Prostate gland (tissue), 2 donors: ENCODE data around the gene AFF2. TPM values are rescaled to one million over a fixed set of nuclear protein-coding genes. Genes with fewer than 3 reads are reported as not detected.

Source experiments
- DNase-seq: peaks from one replicate; pipeline ENCODE4 v3.0.0-alpha.2; 2019; ENCODE audit warnings: low spot score
- H3K27ac ChIP-seq, 2 donors: fragments of 200-600 bp; sonication (generic); 2 replicates each; pipeline ENCODE4 v1.5.1; 2017 to 2019
- H3K27me3 ChIP-seq: fragments of 200-600 bp; sonication (generic); replicated peaks from 2 replicates; pipeline ENCODE4 v1.5.1; 2019; ENCODE audit not compliant: insufficient read depth
- H3K36me3 ChIP-seq, 2 donors: fragments of 200-600 bp; sonication (generic); 1 replicate in 1 of 2; 2 replicates in 1 of 2; pipeline versions ENCODE4 v1.5.1 to v1.8.1; 2017 to 2019
- H3K4me1 ChIP-seq: fragments of 200-600 bp; sonication (generic); replicated peaks from 2 replicates; pipeline ENCODE4 v1.5.1; 2019
- H3K4me3 ChIP-seq, 2 donors: fragments of 200-600 bp; sonication (generic); 2 replicates each; pipeline ENCODE4 v1.5.1; 2017 to 2019
- H3K9me3 ChIP-seq: fragments of 200-600 bp; sonication (generic); 2 replicates; pipeline ENCODE4 v1.5.1; 2017
- POLR2A ChIP-seq: fragments of 450-650 bp; IDR thresholded peaks from one replicate; pipeline ENCODE4 v1.6.1; 2016; ENCODE audit warnings: antibody characterized with exemption, mild to moderate bottlenecking
- POLR2AphosphoS5 ChIP-seq: sonication (generic); formaldehyde crosslinking; IDR thresholded peaks from one replicate; pipeline ENCODE4 v1.6.1; 2017; ENCODE audit warnings: antibody characterized with exemption
- WGBS: methylation state at CpG from one replicate; pipeline ENCODE4 v1.1.5; 2018; 5-methylcytosine and 5-hydroxymethylcytosine counted together
- intact Hi-C: fragments of 100-400 bp; cut with DNase I; formaldehyde crosslinking; loops from one replicate; pipeline ENCODE4 v1.14.2; 2022
- total RNA-seq, 2 donors: library from RNA; depleted of rRNA; stranded (reverse); fragments of >200 nt; gene quantifications; one replicate each; pipeline ENCODE4 v1.1.0, GENCODE V29; 2016
- TF ChIP-seq, protein P1 (sequence below), 4 experiments: fragments of 200-600 bp in 2 of 4; fragments of 450-650 bp in 2 of 4; sonication (generic) in 2 of 4; IDR thresholded peaks; 1 replicate in 3 of 4; 2 replicates in 1 of 4; pipeline ENCODE4 v1.5.1; 2016 to 2019; ENCODE audit warnings: antibody characterized with exemption in 4 of 4, mild to moderate bottlenecking in 2 of 4, moderate library complexity in 2 of 4

AFF2 gene
- total RNA-seq, 2 donors from 2014 or later: 0.27 to 22.2 TPM

DNA sequence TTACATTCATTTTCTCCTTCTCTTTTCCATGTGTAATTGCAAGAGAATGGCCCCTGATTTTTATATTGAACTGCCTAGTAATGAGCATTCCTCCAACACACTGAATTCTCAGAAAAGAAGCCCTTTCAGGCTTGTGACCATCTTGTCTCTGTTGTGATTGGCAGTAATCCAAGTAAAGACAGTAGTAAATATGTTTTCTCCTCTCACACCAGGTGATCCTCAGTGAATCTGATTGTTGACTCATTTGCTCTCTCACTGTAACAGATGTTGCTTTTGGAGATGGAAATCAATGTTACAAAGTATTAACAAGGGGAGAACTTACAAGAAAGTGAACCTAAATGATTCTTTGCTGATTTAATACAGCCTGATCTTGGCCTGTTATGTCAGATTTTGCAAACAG lies 271.0 kb downstream of the AFF2 start:
- Histone ChIP-seq H3K9me3 (no peaks in the 10 kb centered on the region), H3K27ac (no peak overlapping the region), H3K4me1 (no peaks in the 10 kb centered on the region), H3K4me3 (no peak overlapping the region), H3K36me3 (no peaks in the 10 kb centered on the region), H3K27me3 (no peaks in the 10 kb centered on the region)
- TF ChIP-seq, protein P1, sequence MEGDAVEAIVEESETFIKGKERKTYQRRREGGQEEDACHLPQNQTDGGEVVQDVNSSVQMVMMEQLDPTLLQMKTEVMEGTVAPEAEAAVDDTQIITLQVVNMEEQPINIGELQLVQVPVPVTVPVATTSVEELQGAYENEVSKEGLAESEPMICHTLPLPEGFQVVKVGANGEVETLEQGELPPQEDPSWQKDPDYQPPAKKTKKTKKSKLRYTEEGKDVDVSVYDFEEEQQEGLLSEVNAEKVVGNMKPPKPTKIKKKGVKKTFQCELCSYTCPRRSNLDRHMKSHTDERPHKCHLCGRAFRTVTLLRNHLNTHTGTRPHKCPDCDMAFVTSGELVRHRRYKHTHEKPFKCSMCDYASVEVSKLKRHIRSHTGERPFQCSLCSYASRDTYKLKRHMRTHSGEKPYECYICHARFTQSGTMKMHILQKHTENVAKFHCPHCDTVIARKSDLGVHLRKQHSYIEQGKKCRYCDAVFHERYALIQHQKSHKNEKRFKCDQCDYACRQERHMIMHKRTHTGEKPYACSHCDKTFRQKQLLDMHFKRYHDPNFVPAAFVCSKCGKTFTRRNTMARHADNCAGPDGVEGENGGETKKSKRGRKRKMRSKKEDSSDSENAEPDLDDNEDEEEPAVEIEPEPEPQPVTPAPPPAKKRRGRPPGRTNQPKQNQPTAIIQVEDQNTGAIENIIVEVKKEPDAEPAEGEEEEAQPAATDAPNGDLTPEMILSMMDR (IDR thresholded peaks at IDR 0.05): no peak
- TF ChIP-seq POLR2A: no peak
- no peak for TF ChIP-seq POLR2AphosphoS5
- intact Hi-C loops: no loop called here
- DNase-seq: no peak

DNA sequence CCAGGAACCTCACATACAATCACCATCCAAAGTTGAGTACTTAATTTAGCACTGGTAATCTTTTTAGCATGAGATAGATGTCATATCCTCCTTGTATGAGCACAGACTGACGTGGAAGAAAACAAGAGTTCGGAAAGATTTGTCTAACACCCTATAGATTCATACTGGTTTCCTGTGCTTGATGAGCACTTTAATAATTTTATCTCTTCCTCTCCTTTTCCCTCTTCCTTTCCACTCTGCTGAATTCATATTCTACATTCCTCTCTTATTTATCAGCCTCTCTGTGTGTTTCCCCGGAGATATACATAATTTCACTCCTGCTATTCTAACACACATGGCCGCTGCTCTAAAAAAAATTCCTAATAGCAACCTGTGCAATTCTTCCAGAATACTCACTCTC lies 273.9 kb downstream of the AFF2 start:
- intact Hi-C loops: no loop called here
- Histone ChIP-seq H3K27me3 (no peaks in the 10 kb centered on the region), H3K4me1 (no peaks in the 10 kb centered on the region), H3K36me3 (no peaks in the 10 kb centered on the region), H3K27ac (no peak overlapping the region), H3K4me3 (no peak overlapping the region), H3K9me3 (no peaks in the 10 kb centered on the region)
- no peak for DNase-seq
- TF ChIP-seq POLR2AphosphoS5: no peak
- TF ChIP-seq, protein P1 (IDR thresholded peaks at IDR 0.05): no peak
- no peak for TF ChIP-seq POLR2A
- WGBS: 87% methylated on average over 4 of the region's 4 CpGs

DNA sequence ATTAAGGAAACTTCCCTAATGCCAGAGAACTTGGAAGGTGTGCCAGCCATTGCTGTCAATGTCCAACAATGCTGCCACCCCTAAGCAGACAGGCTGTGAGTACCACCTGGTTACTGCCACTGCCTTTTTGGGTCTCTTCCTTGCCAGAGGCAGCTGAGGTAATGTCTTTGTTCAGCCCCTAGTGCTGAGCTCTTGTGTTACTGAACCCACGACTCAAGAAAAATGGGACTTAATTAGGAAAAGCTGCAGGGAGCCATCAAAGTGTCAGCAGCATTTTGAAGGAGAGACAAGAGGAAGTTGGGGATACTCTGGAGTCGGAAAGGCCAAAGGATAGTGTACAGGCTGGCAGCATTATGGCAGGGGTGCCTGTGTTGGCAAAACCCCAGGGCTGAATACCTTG lies 283.7 kb downstream of the AFF2 start:
- WGBS: 69% methylated on average over 2 of the region's 2 CpGs
- H3K27me3 ChIP-seq: no peaks in the 10 kb centered on the region
- TF ChIP-seq POLR2AphosphoS5 (no peak), POLR2A (no peak)
- TF ChIP-seq, protein P1 (IDR thresholded peaks at IDR 0.05): no peak

DNA sequence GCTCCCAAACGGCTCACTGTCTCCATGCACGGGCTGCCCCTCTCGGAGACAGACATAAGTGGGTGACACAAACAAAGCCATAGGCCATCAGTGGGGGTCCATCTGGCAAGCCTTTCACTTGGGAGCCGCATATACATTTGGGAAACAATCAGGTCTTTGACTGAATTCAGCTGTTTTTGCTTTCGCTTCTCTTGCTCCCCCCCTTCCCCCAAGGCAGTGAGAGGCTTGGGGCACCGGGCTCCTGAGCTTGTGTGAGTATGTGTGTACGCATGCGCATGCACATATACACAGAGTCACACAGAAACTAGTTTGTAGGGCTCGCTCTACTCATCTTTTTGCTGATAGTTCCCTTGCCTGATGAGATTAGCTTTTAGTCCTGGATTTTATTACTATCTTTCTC lies 284.4 kb downstream of the AFF2 start:
- WGBS: 64% methylated on average over 9 of the region's 9 CpGs
- intact Hi-C loops: no loop called here
- Histone ChIP-seq H3K9me3 (no peaks in the 10 kb centered on the region), H3K4me1 (no peaks in the 10 kb centered on the region), H3K4me3 (no peak overlapping the region), H3K27ac (no peak overlapping the region), H3K27me3 (no peaks in the 10 kb centered on the region), H3K36me3 (no peaks in the 10 kb centered on the region)
- TF ChIP-seq, protein P1 (IDR thresholded peaks at IDR 0.05): no peak
- TF ChIP-seq POLR2AphosphoS5: no peak
- TF ChIP-seq POLR2A: no peak
- no peak for DNase-seq

More for the DNA sequence above, 283.7 kb downstream of the AFF2 start:
- no peaks in the 10 kb centered on the region for H3K9me3 ChIP-seq
- no peaks in the 10 kb centered on the region for H3K36me3 ChIP-seq
- no peaks in the 10 kb centered on the region for H3K4me1 ChIP-seq
- intact Hi-C loops: no loop called here
- no peak overlapping the region for H3K27ac ChIP-seq
- no peak for DNase-seq
- no peak overlapping the region for H3K4me3 ChIP-seq

DNA sequence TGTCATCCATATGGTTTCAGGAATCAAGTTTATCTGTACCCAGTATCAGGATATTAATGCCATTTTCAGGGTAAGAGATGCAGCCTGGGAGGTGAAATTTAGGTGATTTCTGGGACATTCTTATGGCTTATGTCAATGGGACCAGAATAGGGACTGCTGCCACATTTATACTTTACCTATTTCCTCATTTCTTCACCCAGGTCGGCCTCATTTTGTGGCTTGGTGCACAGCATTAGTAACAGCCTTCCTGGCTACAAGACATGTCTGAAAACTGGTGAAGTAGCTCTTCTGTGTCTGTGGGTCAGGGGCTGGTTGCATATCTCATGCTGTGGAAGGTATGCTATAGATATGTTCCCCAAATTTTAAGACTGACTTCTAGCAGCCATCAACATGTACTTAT lies 284.8 kb downstream of the AFF2 start:
- 92% methylated on average over 1 of the region's 1 CpG for WGBS
- no peak for DNase-seq
- no peaks in the 10 kb centered on the region for H3K36me3 ChIP-seq
- TF ChIP-seq POLR2A: no peak
- no peak for TF ChIP-seq POLR2AphosphoS5
- no peaks in the 10 kb centered on the region for H3K4me1 ChIP-seq
- no peaks in the 10 kb centered on the region for H3K27me3 ChIP-seq
- no peak overlapping the region for H3K27ac ChIP-seq
- H3K9me3 ChIP-seq: no peaks in the 10 kb centered on the region
- intact Hi-C loops: no loop called here
- no peak overlapping the region for H3K4me3 ChIP-seq
